ENCODE data around the gene ADGRG3.

DNA sequence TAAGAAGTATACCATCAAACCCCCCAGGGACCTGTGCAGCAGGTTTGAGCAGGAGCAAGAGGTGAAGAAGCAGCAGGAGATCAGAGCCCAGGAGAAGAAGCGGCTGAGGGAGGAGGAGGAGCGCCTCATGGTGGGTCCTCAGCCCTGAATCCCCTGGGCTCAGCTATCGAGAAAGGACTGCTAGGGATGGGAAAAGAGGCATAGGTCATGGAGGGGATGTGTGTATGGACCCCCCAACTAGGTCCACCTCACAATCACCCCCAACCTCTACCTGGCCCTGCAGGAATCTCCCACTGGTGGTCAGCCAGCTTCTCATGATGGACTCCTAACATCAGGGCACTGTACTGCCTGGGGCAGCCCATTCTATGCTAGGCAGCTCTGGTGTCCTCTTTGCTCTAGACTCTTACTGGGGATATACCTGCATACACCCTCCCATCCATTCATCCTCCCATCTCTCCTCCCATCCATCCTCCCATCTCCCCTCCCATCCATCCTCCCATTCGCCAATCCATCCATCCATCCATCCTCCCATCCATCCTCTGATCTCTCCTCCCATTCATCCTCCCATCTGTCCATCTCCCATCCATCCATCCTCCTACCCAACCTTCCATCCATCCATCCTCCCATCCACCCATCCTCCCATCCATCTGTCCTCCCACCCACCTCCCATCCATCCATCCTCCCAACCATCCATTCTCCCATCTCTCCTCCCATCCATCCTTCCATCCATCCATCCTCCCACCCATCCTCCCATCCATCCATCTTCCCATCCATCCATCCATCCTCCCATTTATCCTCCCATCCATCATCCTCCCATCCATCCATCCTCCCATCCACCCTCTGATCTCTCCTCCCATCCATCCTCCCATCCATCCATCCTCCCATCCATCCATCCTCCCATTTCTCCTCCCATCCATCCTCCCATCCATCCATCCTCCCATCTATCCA, 37.1 kb downstream of the ADGRG3 start:
- TF ChIP-seq CHD2 (IDR thresholded peaks at IDR 0.05; ENCODE audit: borderline replicate concordance, low read depth, low read length) (no peak), POLR2AphosphoS5 (IDR thresholded peaks at IDR 0.05; ENCODE audit: low read length) (no peak), POLR2AphosphoS2 (IDR thresholded peaks at IDR 0.05; ENCODE audit: low read depth, low read length) (no peak), KDM1A (IDR thresholded peaks at IDR 0.05; ENCODE audit: borderline replicate concordance) (no peak), YY1 (IDR thresholded peaks at IDR 0.05; ENCODE audit: low read depth, low read length) (no peak), SP1 (IDR thresholded peaks at IDR 0.05; ENCODE audit: low read depth, low read length) (no peak), FOXK2 (IDR thresholded peaks at IDR 0.05) (no peak), EZH2 (IDR thresholded peaks at IDR 0.05; ENCODE audit: borderline replicate concordance, control insufficient read depth, low read depth, low read length) (no peak), ZNF274 (IDR thresholded peaks at IDR 0.05; ENCODE audit: insufficient read depth, insufficient read length) (no peak)
- TF ChIP-seq, protein P1, sequence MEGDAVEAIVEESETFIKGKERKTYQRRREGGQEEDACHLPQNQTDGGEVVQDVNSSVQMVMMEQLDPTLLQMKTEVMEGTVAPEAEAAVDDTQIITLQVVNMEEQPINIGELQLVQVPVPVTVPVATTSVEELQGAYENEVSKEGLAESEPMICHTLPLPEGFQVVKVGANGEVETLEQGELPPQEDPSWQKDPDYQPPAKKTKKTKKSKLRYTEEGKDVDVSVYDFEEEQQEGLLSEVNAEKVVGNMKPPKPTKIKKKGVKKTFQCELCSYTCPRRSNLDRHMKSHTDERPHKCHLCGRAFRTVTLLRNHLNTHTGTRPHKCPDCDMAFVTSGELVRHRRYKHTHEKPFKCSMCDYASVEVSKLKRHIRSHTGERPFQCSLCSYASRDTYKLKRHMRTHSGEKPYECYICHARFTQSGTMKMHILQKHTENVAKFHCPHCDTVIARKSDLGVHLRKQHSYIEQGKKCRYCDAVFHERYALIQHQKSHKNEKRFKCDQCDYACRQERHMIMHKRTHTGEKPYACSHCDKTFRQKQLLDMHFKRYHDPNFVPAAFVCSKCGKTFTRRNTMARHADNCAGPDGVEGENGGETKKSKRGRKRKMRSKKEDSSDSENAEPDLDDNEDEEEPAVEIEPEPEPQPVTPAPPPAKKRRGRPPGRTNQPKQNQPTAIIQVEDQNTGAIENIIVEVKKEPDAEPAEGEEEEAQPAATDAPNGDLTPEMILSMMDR (IDR thresholded peaks at IDR 0.05 in 2 of 3, conservative IDR thresholded peaks at IDR 0.05 in 1 of 3; ENCODE audit: control insufficient read depth in 2 of 3, extremely low read depth in 1 of 3, insufficient read depth in 1 of 3, low read depth in 3 of 3, low read length in 3 of 3) = no peak
- TF ChIP-seq, protein P2, sequence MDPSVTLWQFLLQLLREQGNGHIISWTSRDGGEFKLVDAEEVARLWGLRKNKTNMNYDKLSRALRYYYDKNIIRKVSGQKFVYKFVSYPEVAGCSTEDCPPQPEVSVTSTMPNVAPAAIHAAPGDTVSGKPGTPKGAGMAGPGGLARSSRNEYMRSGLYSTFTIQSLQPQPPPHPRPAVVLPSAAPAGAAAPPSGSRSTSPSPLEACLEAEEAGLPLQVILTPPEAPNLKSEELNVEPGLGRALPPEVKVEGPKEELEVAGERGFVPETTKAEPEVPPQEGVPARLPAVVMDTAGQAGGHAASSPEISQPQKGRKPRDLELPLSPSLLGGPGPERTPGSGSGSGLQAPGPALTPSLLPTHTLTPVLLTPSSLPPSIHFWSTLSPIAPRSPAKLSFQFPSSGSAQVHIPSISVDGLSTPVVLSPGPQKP (IDR thresholded peaks at IDR 0.05; ENCODE audit: low read depth, low read length) = no peak
- TF ChIP-seq, protein P3, sequence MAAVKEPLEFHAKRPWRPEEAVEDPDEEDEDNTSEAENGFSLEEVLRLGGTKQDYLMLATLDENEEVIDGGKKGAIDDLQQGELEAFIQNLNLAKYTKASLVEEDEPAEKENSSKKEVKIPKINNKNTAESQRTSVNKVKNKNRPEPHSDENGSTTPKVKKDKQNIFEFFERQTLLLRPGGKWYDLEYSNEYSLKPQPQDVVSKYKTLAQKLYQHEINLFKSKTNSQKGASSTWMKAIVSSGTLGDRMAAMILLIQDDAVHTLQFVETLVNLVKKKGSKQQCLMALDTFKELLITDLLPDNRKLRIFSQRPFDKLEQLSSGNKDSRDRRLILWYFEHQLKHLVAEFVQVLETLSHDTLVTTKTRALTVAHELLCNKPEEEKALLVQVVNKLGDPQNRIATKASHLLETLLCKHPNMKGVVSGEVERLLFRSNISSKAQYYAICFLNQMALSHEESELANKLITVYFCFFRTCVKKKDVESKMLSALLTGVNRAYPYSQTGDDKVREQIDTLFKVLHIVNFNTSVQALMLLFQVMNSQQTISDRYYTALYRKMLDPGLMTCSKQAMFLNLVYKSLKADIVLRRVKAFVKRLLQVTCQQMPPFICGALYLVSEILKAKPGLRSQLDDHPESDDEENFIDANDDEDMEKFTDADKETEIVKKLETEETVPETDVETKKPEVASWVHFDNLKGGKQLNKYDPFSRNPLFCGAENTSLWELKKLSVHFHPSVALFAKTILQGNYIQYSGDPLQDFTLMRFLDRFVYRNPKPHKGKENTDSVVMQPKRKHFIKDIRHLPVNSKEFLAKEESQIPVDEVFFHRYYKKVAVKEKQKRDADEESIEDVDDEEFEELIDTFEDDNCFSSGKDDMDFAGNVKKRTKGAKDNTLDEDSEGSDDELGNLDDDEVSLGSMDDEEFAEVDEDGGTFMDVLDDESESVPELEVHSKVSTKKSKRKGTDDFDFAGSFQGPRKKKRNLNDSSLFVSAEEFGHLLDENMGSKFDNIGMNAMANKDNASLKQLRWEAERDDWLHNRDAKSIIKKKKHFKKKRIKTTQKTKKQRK (IDR thresholded peaks at IDR 0.05; ENCODE audit: low read depth, low read length) = no peak
